GM12864 (cell line): ENCODE results near the gene UNC45A.

Experiments
- DNase-seq: peaks from one replicate; pipeline ENCODE4 v3.0.0-alpha.2; 2011; ENCODE audit warnings: low read depth
- H3K4me3 ChIP-seq: 2 replicates; pipeline ENCODE4 v1.5.1; 2011; ENCODE audit warnings: mild to moderate bottlenecking, low read depth, low read length, control low read depth
- TF ChIP-seq, protein P1 (sequence below): IDR thresholded peaks from 2 replicates; pipeline ENCODE4 v1.5.1; 2011; ENCODE audit warnings: low read depth, mild to moderate bottlenecking, moderate library complexity, low read length, control low read depth, inconsistent platforms; ENCODE audit errors: missing control alignments

Gene UNC45A

DNA sequence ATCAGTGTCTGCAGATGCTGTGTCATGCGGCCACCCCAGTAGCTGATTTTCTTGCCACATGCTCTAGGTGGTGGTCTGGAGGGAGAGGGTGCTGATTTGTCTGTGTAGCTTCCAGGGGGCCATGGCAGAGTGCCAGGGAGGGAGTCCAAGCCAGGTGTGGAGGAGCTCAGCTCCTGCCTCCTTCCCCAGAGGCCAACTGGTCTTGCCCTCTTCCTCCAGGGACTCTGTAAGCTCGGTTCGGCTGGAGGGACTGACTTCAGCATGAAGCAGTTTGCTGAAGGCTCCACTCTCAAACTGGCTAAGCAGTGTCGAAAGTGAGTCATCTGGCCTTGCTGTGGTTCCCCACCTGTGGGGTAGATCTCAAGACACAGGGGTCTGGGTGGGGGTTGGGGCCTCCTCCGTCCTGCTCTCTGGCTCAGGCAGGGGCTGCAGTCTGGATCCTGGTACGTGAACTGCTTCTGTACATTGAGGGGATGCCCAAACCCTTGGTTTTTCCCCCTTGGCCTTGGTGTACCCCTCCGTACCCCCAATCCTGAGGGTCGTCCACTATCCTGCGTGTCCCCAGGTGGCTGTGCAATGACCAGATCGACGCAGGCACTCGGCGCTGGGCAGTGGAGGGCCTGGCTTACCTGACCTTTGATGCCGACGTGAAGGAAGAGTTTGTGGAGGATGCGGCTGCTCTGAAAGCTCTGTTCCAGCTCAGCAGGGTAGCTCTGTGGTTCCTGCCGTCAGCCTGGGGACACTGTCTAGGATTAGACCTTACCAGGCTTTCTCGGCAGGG lies 12.7 kb downstream of the UNC45A start:
- TF ChIP-seq, protein P1, sequence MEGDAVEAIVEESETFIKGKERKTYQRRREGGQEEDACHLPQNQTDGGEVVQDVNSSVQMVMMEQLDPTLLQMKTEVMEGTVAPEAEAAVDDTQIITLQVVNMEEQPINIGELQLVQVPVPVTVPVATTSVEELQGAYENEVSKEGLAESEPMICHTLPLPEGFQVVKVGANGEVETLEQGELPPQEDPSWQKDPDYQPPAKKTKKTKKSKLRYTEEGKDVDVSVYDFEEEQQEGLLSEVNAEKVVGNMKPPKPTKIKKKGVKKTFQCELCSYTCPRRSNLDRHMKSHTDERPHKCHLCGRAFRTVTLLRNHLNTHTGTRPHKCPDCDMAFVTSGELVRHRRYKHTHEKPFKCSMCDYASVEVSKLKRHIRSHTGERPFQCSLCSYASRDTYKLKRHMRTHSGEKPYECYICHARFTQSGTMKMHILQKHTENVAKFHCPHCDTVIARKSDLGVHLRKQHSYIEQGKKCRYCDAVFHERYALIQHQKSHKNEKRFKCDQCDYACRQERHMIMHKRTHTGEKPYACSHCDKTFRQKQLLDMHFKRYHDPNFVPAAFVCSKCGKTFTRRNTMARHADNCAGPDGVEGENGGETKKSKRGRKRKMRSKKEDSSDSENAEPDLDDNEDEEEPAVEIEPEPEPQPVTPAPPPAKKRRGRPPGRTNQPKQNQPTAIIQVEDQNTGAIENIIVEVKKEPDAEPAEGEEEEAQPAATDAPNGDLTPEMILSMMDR, result no peak
- no peak overlapping the region for H3K4me3 ChIP-seq
- no peak for DNase-seq

DNA sequence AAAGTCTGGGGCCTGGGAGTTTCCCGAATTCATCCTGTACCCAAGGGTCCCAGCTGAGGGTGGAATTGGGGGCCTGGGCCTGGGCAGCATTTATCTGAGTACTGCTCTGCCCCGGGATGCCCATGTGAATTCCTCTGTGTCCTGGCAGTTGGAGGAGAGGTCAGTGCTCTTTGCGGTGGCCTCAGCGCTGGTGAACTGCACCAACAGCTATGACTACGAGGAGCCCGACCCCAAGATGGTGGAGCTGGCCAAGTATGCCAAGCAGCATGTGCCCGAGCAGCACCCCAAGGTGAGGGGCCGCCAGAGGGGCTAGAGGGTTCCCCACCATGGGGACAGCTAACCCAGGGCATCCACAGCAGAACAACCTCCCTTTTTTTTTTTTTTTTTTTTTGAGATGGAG lies 13.4 kb downstream of the UNC45A start:
- TF ChIP-seq, protein P1, result no peak
- DNase-seq, result no peak
- no peak overlapping the region for H3K4me3 ChIP-seq

DNA sequence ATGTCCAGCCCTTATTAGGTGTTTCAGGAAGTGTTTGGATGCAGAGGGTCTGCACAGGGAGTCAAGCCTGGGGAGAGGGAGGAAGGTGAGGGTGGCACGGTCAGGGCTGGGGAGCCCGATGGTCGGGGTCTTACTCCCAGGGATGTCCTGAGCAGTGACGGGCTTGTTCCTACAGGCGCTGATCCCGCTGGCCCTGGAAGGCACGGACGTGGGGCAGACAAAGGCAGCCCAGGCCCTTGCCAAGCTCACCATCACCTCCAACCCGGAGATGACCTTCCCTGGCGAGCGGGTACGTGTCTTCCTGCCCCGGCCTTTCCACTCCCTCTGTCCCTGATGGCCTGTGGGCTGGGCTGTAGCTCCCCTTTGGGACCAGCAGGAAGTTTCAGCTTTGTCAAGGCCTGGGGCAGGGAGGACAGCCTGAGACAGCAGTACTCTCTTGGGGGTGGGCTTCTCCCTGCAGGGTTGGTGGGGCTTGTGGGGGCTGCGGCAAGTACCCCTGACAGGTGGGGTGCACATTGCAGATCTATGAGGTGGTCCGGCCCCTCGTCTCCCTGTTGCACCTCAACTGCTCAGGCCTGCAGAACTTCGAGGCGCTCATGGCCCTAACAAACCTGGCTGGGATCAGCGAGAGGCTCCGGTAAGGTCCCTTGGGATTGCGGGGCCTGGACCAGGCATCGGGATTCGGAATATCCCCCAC lies 15.0 kb downstream of the UNC45A start:
- TF ChIP-seq, protein P1, result no peak
- no peak overlapping the region for H3K4me3 ChIP-seq
- no peak for DNase-seq

DNA sequence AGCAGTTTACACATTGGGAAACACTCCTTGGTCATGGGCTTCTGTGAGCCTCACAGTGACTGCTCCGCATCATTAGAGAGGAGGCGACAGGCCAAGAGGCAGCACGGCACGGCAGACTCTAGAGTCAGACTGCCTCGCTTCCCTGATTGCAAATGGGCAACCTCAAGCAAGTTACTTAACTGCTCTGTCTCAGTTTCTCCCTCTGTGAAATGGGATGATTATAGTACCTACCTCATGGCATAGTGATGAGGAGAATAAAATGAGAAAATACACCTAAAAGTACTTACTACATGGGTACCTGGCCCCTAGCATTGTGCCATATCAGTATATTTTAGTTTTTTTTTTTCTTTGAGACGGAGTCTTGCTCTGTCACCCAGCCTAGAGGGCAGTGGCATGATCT lies 15.6 kb downstream of the UNC45A start:
- no peak overlapping the region for H3K4me3 ChIP-seq
- no peak for DNase-seq

GRCh38 chr15:90952901-90953677 lies 18.0 kb downstream of the UNC45A start:
- TF ChIP-seq, protein P1, result no peak
- no peak for DNase-seq
- no peak overlapping the region for H3K4me3 ChIP-seq

More for the DNA sequence above, 15.6 kb downstream of the UNC45A start:
- TF ChIP-seq, protein P1, result no peak

DNA sequence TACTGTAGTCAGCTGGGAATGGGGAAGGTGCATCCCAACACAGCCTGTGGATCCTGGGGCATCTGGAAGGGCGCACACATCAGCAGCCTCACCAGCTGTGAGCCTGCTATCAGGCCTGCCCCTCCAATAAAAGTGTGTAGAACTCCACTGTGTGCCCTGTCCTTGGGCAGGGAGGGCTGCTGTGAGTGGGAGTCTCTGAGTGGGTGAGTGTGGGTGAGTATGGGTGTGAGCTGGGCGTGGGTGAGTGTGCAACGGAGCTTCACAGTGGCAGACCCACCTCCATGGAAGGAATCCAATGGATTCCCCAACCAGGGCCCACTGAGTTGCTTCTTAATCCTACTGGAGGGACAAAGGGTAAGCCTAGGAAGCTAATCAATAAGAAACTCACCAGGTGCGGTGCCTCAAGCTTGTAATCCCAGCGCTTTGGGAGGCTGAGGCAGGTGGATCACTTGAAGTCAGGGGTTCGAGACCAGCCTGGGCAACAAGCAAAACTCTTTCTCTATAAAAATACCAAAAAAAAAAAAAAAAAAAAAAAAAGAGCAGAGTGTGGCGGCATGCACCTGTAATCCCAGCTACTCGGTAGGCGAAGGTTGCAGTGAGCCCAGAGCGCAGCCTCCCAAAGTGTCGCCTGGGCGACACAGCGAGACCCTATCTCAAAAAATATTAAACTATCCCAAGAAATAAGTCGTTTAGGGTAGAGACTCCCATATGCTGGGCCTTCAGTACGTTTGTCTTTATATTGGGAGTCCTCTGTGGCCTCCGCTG lies 19.0 kb downstream of the UNC45A start:
- H3K4me3 ChIP-seq, result peak overlapping the region; percentile 96; the same call in 1 of the 2 replicates
- TF ChIP-seq, protein P1, result no peak
- DNase-seq, result no peak
